ELR (cell line): ENCODE data around the gene HES2.
A peak's percentile ranks its signal among the peaks of the same experiment; 100 is the strongest.
"Not testable (repeated sequence)": the region's sequence is repeated elsewhere in the genome, so short reads cannot be mapped to it uniquely, and the experiment has no call there.

Experiments
- DNase-seq: peaks from one replicate; pipeline ENCODE4 v3.0.0-alpha.2; 2015; ENCODE audit warnings: low read depth

The HES2 gene

GRCh38 chr1:6437012-6437700 is 17.4 kb upstream of the HES2 start:
- DNase-seq = not testable (repeated sequence)

GRCh38 chr1:6436277-6436676 is 16.6 kb upstream of the HES2 start:
- DNase-seq = not testable (repeated sequence)

DNA sequence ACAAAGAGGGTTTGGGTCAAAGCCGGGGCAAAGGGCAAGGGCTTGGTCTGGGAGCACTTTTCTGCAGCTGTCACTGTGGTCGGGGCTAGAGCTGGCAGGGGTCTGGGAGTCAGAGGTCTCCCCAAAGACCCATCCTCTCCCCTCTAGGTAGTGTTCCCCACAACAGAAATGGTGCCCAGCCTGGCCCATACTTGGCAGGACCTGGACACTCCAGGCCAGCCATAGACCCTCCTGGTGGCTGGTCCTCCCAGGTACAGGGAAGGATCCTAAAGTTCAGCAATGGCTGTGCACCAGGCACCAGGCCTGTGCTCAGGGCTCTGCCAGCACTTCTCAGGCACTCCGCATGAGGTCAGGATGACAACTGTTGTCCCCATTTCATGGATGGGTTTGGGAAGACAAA is 15.8 kb upstream of the HES2 start:
- DNase-seq = no peak

DNA sequence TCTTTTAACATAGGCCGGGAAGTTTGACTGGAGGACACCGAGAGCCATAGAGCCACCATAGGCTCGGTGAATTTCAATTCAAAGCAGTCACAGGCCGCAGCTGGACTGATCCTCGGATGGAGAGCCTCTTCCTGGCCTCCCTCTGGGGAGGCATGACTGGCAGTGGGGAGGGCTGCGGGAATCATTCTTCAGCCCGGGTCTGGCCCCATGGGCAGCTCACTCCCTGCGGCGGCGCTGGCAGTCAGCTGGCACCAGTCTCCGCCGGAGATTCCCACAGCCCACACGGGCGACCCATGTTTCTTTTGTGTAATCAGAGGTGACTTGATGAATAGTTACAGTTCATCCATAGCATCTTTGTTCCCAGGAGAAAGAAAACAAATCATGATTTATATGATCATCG is 15.4 kb upstream of the HES2 start:
- no peak for DNase-seq

GRCh38 chr1:6434186-6434585 is 14.5 kb upstream of the HES2 start:
- DNase-seq = no peak

DNA sequence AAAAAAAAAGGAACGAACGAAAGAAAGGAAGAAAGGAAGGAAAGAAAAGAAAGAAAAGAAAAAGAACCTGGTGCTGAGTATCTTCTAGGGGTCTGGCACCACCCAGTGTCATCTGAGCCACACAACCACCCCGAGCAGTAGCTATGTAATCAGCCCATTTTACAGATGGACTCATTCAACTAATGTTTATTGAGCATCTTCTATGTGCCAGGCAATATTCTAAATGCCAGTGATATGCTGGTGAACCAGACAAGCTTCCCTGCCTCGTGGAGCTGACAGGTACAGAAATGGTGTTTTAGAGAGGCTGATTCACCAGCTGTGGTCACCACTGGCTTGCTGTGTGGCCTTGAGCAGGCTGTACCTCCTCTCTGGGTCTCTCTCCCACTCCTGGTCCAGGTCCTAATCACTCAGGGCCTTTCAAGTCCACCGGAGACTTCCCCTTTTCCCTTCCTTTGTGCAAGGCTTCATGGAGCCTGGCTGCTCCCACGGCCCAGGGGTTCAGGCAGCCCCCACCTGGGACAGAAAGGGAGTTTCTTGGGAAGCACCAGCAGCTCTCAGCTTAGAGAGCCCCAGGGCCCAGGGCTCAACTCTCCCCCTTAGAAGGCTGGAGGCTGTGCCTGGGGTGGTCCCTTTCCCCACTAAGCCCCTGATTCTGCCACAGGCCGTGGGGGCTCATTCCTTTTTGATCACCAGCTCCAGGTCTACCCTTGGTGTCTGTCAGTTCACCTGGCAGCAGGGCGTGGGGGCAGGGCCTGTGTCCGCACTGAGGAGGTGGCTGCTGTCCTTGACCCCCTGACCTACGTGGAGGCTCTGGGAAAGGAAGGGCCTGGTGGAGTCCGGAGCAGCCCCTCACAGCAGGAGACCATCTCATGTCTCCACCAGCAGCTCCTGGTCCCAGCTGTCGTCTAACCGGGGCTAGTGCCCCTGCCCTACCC is 12.2 kb upstream of the HES2 start:
- not testable (repeated sequence) for DNase-seq

GRCh38 chr1:6429660-6430411 is 10.1 kb upstream of the HES2 start:
- DNase-seq = not testable (repeated sequence)

DNA sequence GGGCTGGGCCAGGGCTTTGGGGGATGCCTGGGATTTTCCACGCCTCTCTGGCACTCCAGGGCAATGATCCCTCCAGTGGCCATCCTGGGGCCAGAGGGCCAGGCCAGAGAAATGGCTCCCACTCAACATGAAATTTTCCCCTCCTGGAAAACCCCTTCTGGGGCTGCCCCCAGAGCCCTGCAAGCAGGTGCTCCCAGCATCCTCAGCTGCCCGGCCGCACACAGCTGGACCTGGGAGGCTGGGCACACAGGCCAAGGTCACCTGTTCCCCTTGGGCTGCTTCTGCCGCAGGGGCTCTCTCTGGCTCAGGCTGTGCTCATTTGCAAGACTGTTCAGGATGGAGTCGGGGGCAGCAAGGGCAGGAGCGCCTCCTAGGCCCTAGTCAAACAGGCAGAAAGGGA is 8.7 kb upstream of the HES2 start:
- not testable (repeated sequence) for DNase-seq

DNA sequence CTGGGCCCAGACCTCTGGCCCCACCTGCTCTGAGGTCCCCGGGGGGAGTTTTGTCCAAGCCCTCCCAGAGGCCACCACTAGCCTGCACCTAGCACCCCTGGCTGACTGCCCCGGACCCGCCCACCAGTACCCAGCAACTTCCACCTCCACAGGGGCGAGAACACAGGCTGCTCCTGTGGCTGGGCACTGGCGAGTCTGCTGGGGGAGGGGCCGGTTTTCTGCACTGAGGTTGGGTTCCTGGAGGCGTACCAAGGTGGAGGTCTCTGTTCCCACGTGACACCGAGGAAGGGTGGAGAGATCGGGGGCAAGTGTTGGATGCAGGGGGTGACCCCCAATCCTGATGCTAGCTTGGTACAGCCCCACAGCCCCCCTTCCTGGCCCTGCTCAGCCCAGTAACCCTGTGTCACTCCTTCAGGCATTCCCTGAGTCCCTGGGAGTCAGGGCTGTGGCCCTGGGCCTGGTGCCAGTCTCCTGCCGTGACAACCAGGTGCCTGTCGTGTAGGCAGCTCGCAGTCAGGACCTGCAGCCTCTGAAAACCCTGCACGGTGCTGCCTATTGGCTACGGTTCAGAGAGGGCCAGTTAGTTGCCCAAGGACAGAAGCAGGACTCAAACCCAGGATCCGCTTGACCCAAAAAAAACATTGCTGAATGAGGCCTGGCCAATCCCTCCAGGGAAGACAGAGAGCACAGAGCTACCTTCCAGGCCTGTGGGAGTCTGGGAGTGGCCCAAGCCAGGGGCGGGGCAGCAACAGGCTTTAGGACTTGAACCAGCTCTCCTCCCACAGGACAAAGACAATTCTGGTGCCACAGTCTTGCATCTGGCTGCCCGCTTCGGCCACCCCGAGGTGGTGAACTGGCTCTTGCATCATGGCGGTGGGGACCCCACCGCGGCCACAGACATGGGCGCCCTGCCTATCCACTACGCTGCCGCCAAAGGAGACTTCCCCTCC is 8.0 kb upstream of the HES2 start:
- no peak for DNase-seq

- DNase-seq = no peak
Observed at GRCh38 chr1:6426972-6427350, 7.2 kb upstream of the HES2 start.

DNA sequence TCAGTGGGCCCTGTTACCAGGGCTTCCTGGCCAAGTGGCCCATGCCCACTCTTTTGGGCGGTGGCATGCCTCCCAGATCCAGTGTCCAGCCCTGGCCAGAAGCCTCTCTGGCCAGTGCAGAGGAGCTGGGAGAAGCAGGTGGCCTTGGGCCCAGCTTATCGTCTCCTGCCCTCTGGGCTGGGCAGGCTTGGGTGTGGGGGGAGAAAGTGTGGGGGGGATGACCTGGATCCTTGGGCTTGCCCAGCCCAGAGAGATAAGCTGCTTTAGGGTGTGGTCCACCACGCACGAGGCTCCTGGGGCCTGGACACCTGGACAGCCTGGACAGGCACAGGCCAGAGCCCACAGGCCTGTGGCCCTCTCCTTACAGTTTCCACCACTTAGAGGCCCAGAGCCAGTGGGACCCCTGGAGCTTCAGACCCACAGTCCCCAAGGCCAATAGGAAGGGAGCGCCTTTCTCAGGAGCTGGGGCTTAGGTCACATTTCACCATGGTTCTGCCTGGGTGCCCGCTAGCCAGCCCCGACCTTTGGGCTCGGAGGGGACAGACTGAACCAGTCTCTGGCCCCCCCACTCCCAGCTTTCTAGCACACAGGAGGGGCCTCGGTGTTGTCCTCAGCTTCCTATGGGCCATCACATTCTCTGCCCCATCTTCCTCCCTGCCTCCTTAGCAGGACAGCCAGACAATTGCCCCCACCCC is 6.7 kb upstream of the HES2 start:
- no peak for DNase-seq

- no peak for DNase-seq
Observed at GRCh38 chr1:6425658-6426057, 5.9 kb upstream of the HES2 start.

DNA sequence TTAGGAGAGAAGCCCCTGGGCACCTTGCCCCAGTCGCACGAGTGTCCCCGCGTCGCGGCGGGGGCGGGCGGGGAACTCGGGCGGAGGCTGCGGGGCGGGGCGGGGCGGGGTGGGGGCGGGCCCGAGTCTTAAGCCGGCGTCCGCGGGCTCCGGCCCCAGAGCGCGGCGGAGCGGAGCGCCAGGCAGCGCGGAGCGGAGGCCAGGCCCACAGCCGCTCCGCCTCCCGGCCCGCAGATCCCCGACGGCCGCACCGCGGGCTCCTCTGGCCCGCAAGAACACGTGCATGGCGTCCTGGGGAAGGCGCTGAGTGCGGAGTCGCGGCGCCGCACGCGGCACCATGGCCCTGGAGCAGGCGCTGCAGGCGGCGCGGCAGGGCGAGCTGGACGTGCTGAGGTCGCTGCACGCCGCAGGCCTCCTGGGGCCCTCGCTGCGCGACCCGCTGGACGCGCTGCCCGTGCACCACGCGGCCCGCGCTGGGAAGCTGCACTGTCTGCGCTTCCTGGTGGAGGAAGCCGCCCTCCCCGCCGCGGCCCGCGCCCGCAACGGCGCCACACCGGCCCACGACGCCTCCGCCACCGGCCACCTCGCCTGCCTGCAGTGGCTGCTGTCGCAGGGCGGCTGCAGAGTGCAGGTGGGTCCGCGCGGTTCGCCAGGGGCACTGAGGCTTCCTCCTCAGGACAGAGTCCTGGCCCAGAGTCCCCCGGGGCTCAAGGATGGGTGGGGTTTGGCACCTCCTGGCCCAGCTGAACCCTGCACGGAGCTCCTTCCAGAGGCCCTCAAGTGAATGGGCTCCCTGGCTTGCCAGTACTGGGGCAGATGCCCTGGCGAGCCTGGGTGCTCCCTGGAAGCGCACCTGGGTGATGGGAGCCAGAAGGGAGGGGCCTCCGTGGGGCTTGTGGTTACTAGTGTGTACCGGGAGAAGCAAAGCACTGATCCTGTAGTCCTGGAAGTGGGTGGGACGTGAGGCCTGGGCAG is 5.2 kb upstream of the HES2 start, which contains the start of gene ESPN:
TSS of gene ESPN (plus strand) at position 158 of the 975 bp plus-strand sequence. CDS start at position 338, 180 bp downstream.
- DNase-seq = no peak

GRCh38 chr1:6424000-6424565 is 4.4 kb upstream of the HES2 start:
- no peak for DNase-seq

- peak; percentile 67 for DNase-seq
Observed at GRCh38 chr1:6423321-6423999, 3.7 kb upstream of the HES2 start.

DNA sequence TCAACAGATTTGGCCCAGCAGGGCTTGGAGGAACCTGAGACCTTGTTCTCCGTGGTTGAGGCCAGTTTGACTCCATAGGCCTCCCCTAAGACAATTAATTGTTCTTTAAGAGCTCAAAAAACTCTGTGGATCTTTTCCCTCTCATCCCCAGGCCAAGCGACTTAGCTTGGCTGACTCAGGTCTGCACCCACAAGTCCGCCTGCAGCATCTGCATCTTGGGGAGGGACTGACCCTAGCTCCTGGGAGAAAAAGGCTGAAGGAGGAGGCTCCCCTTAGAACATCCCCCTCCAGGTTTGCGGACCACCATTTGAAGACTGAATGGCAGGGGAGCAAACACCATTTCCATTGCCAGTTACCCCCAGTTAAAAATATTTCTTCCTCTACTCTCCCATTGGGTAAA is 1.5 kb upstream of the HES2 start:
- DNase-seq = no peak

GRCh38 chr1:6420454-6421042 is 829 bp upstream of the HES2 start:
- no peak for DNase-seq

DNA sequence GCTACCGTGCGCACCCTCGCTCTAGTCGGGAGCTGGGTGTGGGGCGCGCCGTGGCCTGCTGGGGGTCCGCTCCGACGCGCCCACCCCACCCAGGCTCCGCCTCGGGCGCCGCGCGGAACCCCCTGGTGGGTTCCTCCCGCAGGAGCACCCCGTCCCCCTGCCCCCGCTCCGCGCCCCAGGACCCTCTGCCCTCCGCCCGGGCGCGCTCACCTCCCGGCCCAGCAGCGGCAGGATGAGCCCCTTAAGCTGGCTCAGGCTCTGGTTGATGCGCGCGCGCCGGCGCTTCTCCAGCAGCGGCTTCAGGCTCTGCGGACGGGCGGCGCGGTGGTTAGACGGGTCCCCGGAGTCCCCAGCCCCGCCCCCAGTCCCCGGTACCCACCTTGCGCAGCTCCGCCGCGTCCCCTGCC is 319 bp downstream of the HES2 start:
- DNase-seq = no peak
